Renal pelvis (tissue), 4 donors: ENCODE results near the gene KPNA6. TPM values are rescaled to one million over a fixed set of nuclear protein-coding genes. Genes with fewer than 3 reads are reported as not detected.

Experiments used
- DNase-seq: peaks from one replicate; pipeline ENCODE4 v3.0.0-alpha.2; 2013
- polyA plus RNA-seq, 3 donors: library from polyadenylated mRNA; unstranded; fragments of 120-200 nt; gene quantifications; one replicate each; pipeline ENCODE4 v1.2.1, GENCODE V29; 2013; ENCODE audit not compliant: insufficient read length in 3 of 3

The KPNA6 gene
- polyA plus RNA-seq, 3 donors: 26.4 to 38.7 (median 38.0) TPM

GRCh38 chr1:32208891-32209328 lies 101.1 kb downstream of the KPNA6 start, which contains the start of gene DCDC2B:
DCDC2B (plus strand) TSS chr1:32209089; CDS start chr1:32209094, 5 bp downstream.
- DNase-seq: peak; percentile 44

GRCh38 chr1:32215629-32216480 lies 108.0 kb downstream of the KPNA6 start:
- DNase-seq: peak; percentile 42

GRCh38 chr1:32216566-32216965 lies 108.7 kb downstream of the KPNA6 start:
- no peak for DNase-seq

- no peak for DNase-seq
Measured at GRCh38 chr1:32219022-32219421, 111.2 kb downstream of the KPNA6 start.

GRCh38 chr1:32220746-32221580 lies 113.1 kb downstream of the KPNA6 start:
- DNase-seq: peak; percentile 48

GRCh38 chr1:32221581-32221979 lies 113.7 kb downstream of the KPNA6 start:
- DNase-seq: no peak

GRCh38 chr1:32221980-32222755 lies 114.3 kb downstream of the KPNA6 start, which contains the start of the genes EIF3I and TMEM234:
EIF3I (plus strand) TSS chr1:32222407; CDS start chr1:32222442, 35 bp downstream.
TMEM234 (minus strand) TSS chr1:32222353; CDS start chr1:32222322, 31 bp downstream.
- DNase-seq: peak; percentile 95

GRCh38 chr1:32223683-32224082 lies 115.8 kb downstream of the KPNA6 start:
- DNase-seq: no peak

- DNase-seq: no peak
Measured at GRCh38 chr1:32224285-32224684, 116.4 kb downstream of the KPNA6 start.

Other genes with a start within 250 kb of the KPNA6 start
- gene PTP4A2, start 169.7 kb upstream of the KPNA6 start, polyA plus RNA-seq: 100 to 1,000 TPM; 169 to 202 (median 195) TPM
- gene KHDRBS1, start 94.2 kb upstream of the KPNA6 start, polyA plus RNA-seq: 100 to 1,000 TPM; 218 to 249 (median 237) TPM
- 10 to 100 TPM; 20.4 to 24.0 (median 22.5) TPM for gene TMEM39B, start 35.1 kb upstream of the KPNA6 start, polyA plus RNA-seq
- 10 to 100 TPM; 48.9 to 51.0 (median 49.2) TPM for gene TXLNA, start 71.6 kb downstream of the KPNA6 start, polyA plus RNA-seq
- 10 to 100 TPM; 26.7 to 29.5 (median 27.1) TPM for gene CCDC28B, start 92.5 kb downstream of the KPNA6 start, polyA plus RNA-seq
- 10 to 100 TPM in 1 of 3 donors, 1 to 10 TPM in 2; 6.6 to 11.4 (median 9.3) TPM for gene IQCC, start 97.6 kb downstream of the KPNA6 start, polyA plus RNA-seq
- 1 to 10 TPM in 2 of 3 donors, under 1 TPM in 1; 0.60 to 2.2 (median 2.1) TPM for gene DCDC2B, start 101.0 kb downstream of the KPNA6 start, polyA plus RNA-seq
- 10 to 100 TPM; 24.6 to 31.9 (median 28.2) TPM for gene TMEM234, start 114.3 kb downstream of the KPNA6 start, polyA plus RNA-seq
- 100 to 1,000 TPM; 146 to 171 (median 152) TPM for gene EIF3I, start 114.4 kb downstream of the KPNA6 start, polyA plus RNA-seq
- 10 to 100 TPM in 2 of 3 donors, 1 to 10 TPM in 1; 8.5 to 10.5 (median 10.3) TPM for gene FAM167B, start 139.2 kb downstream of the KPNA6 start, polyA plus RNA-seq
- 1 to 10 TPM; 4.2 to 6.5 (median 5.0) TPM for gene LCK, start 143.2 kb downstream of the KPNA6 start, polyA plus RNA-seq
- gene HDAC1, start 184.0 kb downstream of the KPNA6 start, polyA plus RNA-seq: 100 to 1,000 TPM; 179 to 241 (median 186) TPM
- gene MARCKSL1, start 228.2 kb downstream of the KPNA6 start, polyA plus RNA-seq: 100 to 1,000 TPM; 384 to 512 (median 486) TPM